Nephron (organoid): ENCODE measurements around the gene METTL4.

Source experiments
- H3K27ac Mint-ChIP-seq, 3 experiments: 2 replicates each; pipeline ENCODE4 v1.8.0; 2020; ENCODE audit warnings: mixed read lengths in 3 of 3, mild to moderate bottlenecking in 2 of 3, moderate library complexity in 1 of 3
- H3K27me3 Mint-ChIP-seq: 2 replicates; pipeline ENCODE4 v1.8.0; 2021; ENCODE audit warnings: low read depth, mild to moderate bottlenecking, moderate library complexity, mixed read lengths
- H3K36me3 Mint-ChIP-seq: 2 replicates; pipeline ENCODE4 v1.8.0; 2020; ENCODE audit warnings: low read depth, mixed read lengths
- H3K4me1 Mint-ChIP-seq: 2 replicates; pipeline ENCODE4 v1.8.0; 2020; ENCODE audit warnings: mixed read lengths
- H3K4me3 Mint-ChIP-seq, 3 experiments: 2 replicates each; pipeline ENCODE4 v1.8.0; 2020; ENCODE audit warnings: mild to moderate bottlenecking in 3 of 3, mixed read lengths in 3 of 3, moderate library complexity in 2 of 3
- H3K9me3 Mint-ChIP-seq: 2 replicates; pipeline ENCODE4 v1.8.0; 2020; ENCODE audit warnings: mixed read lengths
- CTCF ChIP-seq, 3 experiments: fragments of 200-600 bp; sonication (generic); IDR thresholded peaks; one replicate each; pipeline ENCODE4 v1.5.0; 2021; ENCODE audit warnings: antibody characterized with exemption in 3 of 3; ENCODE audit not compliant: unreplicated experiment in 3 of 3

METTL4 gene

GRCh38 chr18:2569338-2570207 is 1.7 kb downstream of the METTL4 start:
- no peaks in the 10 kb centered on the region for H3K9me3 Mint-ChIP-seq
- peak overlapping the region; percentile 98 to 99 (median 99) for H3K27ac Mint-ChIP-seq
- no peaks in the 10 kb centered on the region for H3K27me3 Mint-ChIP-seq
- no peak for TF ChIP-seq CTCF (IDR thresholded peaks at IDR 0.05; ENCODE audit: unreplicated experiment in 3 of 3)
- peak overlapping the region; percentile 93 to 98 (median 95) for H3K4me3 Mint-ChIP-seq
- H3K4me1 Mint-ChIP-seq = peaks cover 45% of the 10 kb centered on the region
- H3K36me3 Mint-ChIP-seq = peaks cover 15% of the 10 kb centered on the region

GRCh38 chr18:2568605-2569004 is 2.7 kb downstream of the METTL4 start:
- peaks cover 40% of the 10 kb centered on the region for H3K4me1 Mint-ChIP-seq
- peaks cover 17% of the 10 kb centered on the region for H3K36me3 Mint-ChIP-seq
- peak overlapping the region in 1 of 3 experiments; percentile 0 for H3K27ac Mint-ChIP-seq
- H3K9me3 Mint-ChIP-seq = no peaks in the 10 kb centered on the region
- H3K27me3 Mint-ChIP-seq = no peaks in the 10 kb centered on the region
- no peak for TF ChIP-seq CTCF (IDR thresholded peaks at IDR 0.05; ENCODE audit: unreplicated experiment in 3 of 3)
- H3K4me3 Mint-ChIP-seq = peak overlapping the region; percentile 43 to 95 (median 70)

GRCh38 chr18:2568129-2568528 is 3.2 kb downstream of the METTL4 start:
- H3K27ac Mint-ChIP-seq = no peak overlapping the region
- TF ChIP-seq CTCF (IDR thresholded peaks at IDR 0.05; ENCODE audit: unreplicated experiment in 3 of 3) = no peak
- peaks cover 36% of the 10 kb centered on the region for H3K4me1 Mint-ChIP-seq
- H3K36me3 Mint-ChIP-seq = peaks cover 18% of the 10 kb centered on the region
- H3K27me3 Mint-ChIP-seq = no peaks in the 10 kb centered on the region
- H3K4me3 Mint-ChIP-seq = peak overlapping the region; percentile 32 to 64 (median 44)
- no peaks in the 10 kb centered on the region for H3K9me3 Mint-ChIP-seq

GRCh38 chr18:2564373-2564772 is 6.9 kb downstream of the METTL4 start:
- Mint-ChIP-seq H3K9me3 (no peaks in the 10 kb centered on the region), H3K36me3 (peaks cover 31% of the 10 kb centered on the region), H3K4me1 (peaks cover 5% of the 10 kb centered on the region), H3K27me3 (no peaks in the 10 kb centered on the region), H3K27ac (no peak overlapping the region), H3K4me3 (no peak overlapping the region)
- TF ChIP-seq CTCF (IDR thresholded peaks at IDR 0.05; ENCODE audit: unreplicated experiment in 3 of 3) = no peak

- no peak for TF ChIP-seq CTCF (IDR thresholded peaks at IDR 0.05; ENCODE audit: unreplicated experiment in 3 of 3)
- H3K9me3 Mint-ChIP-seq = no peaks in the 10 kb centered on the region
- peaks cover 14% of the 10 kb centered on the region for H3K36me3 Mint-ChIP-seq
- no peak overlapping the region for H3K4me3 Mint-ChIP-seq
- H3K27ac Mint-ChIP-seq = no peak overlapping the region
- H3K4me1 Mint-ChIP-seq = no peaks in the 10 kb centered on the region
- H3K27me3 Mint-ChIP-seq = no peaks in the 10 kb centered on the region
These were observed 12.1 kb downstream of the METTL4 start for GRCh38 chr18:2559249-2559648.

GRCh38 chr18:2557536-2557935 is 13.8 kb downstream of the METTL4 start:
- Mint-ChIP-seq H3K27me3 (no peaks in the 10 kb centered on the region), H3K9me3 (no peaks in the 10 kb centered on the region), H3K27ac (no peak overlapping the region), H3K4me3 (no peak overlapping the region), H3K36me3 (peaks cover 8% of the 10 kb centered on the region), H3K4me1 (no peaks in the 10 kb centered on the region)
- no peak for TF ChIP-seq CTCF (IDR thresholded peaks at IDR 0.05; ENCODE audit: unreplicated experiment in 3 of 3)
